ENCODE measurements around the gene ZNF790.
"Not testable (repeated sequence)": the region's sequence is repeated elsewhere in the genome, so short reads cannot be mapped to it uniquely, and the experiment has no call there.

The ZNF790 gene

DNA sequence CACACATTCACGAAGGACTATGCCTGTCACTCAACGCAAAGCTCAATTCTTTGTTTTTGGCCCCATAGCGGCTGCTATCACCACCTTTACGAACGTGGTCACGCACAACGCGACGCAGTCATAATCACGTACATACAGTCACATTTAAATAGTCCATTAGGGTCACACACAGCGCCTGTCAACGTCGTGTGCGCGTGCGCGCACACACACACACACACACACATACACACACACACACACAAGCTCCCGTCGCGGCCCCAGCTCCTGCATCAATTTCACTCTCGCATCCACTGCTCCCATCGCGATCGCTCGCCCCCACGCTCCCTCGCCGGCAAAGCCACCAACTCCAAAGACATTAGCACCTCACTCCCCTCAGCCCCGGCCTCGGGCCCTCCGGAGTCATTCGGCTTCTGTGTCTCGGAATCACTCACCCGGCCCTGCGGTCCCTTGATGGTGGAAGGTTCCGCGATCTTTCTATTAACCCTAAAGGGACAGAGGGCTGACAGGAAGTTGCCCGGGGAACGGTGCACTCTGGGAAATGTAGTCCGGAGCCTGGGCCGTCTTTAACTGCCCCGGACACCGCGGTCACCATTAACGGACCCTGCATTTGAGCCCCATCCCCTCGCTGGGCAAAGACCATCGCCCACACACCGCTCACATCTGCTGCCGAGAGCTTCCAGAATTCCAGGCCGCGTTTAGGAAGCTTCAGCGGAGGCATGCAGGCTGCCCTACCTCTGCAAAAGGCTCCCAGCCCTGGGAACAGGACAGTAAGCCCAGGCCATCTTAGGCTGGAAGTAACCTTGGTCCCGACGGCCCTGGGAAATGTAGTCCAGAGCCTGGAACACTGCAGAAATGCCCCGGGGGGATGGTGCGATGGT is at the start of gene ZNF790:
ZNF790 (minus strand) TSS at position 482 of the 878 bp plus-strand sequence. CDS start 12,768 bp downstream, outside the sequence.
- DNase-seq, result peak; percentile 84 to 89

DNA sequence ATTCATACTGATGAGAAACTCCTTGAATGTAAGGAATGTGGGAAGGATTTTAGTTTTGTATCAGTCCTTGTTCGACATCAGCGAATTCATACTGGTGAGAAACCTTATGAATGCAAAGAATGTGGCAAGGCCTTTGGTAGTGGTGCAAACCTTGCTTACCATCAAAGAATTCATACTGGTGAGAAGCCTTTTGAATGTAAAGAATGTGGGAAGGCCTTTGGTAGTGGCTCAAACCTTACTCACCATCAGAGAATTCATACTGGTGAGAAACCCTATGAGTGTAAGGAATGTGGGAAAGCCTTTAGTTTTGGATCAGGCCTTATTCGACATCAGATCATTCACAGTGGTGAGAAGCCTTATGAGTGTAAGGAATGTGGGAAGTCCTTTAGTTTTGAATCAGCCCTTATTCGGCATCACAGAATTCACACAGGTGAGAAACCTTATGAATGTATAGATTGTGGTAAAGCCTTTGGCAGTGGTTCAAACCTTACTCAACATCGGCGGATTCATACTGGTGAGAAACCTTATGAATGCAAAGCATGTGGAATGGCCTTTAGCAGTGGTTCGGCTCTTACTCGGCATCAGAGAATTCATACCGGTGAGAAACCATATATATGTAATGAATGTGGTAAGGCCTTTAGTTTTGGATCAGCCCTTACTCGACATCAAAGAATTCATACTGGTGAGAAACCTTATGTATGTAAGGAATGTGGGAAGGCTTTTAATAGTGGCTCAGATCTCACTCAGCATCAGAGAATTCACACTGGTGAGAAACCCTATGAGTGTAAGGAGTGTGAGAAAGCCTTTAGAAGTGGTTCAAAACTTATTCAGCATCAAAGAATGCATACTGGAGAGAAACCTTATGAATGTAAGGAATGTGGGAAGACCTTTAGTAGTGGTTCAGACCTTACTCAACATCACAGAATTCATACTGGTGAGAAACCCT is 39.1 kb upstream of the ZNF790 start:
- no peak for DNase-seq

DNA sequence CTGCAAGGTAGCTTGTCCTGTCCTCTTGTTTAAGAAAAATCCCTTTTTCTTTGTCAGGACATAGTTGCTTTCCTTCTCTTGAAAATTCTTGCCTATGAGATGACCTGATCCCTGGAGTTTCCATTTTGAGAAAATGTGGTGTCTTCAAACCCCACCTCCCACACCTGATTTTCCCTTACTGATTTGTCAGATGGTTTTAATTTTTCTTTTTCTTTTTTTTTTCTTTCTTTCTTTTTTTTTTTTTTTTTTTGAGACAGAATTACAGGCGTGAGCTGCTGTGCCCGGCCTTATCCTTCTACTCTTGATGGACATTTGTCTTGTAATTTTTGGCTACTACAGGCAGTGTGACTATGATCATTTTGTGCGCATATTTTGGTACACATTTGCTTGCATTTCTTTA is 13.7 kb upstream of the ZNF790 start:
- DNase-seq, result no peak

DNA sequence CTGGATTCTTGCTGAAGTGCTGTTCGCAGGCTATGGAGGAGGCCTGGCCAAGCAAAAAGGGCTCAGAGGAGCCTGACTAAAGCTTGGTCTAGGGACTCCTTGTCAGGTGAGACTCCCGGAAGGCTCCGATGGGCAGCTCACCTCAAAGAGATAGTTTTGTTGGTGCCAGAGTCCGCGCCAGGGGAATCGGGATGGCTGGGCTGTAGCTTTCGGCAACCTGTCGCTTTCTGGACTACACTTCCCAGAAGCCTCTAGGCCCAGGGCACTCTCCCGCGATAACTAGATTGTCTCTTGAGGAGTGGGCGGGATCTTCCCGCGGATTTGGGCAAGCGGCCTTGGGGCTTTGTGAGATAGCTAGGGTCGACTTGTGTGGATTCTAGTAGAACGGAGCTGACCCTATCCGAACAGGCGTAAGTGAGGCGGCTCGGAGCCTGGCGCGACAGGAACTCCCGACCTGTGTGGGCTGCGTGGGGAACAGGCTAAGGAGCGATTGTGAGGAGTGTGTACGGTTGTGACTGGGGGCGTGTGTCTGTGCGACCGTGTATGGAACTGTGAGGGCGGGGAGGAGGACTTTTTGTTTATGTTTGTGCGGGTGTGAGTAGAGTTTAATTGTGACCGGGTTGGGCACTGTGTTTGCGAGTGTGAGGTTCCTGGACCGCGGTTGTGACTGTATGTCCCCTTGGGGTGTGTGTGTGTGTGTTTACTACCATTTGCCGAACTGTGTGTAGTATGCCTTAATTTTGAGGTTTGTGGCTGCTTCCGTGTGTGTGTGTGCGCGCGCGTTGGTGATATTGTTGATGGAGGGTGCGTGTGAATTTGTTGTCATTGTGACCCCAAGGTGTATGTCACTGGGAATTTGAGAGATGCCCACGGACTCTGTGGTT is 12.6 kb upstream of the ZNF790 start, which contains the start of gene ZNF345:
ZNF345 (plus strand) TSS at position 318 of the 884 bp plus-strand sequence. CDS start 25,955 bp downstream, outside the sequence.
- DNase-seq, result peak; percentile 98

DNA sequence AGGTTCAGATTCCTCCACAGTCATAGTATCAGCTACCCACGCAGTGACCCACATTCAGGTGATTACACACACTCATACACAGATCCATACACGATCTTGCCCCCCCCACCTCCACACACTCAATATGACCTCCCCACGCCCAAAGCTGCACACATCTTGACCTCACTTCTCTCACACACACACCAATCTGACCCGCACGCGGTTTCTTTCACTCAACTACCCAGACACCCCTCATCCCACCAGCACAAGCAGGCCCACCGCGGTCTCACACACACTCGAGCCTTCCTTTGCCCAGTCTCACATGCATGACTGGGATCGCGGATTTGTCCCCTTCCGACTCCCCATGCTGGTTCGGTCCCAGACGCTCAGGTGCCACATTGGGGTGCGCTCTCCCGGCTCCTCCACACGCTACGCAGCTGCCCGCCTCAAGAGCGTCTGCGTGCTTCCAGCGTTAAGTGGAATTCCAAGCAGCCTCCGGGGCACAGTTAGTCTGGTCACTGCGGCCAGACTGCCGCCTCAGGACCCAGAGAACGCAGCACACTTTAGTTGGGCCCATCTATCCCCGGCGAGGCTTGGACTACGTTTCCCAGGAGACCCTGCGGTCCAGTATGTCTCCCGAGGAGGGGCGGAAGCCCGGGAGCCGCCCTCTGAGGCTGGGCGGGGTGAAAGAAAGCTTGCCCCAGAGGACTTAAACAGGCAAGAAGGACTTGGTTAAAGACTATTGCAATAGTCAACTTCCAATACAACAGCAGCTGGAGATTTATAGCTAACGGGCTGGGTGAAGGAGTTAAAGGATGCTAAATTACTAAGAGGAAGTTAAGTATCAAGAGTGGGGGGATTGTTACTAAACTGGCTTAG is 11.7 kb upstream of the ZNF790 start:
- DNase-seq, result peak; percentile 79 to 87

DNA sequence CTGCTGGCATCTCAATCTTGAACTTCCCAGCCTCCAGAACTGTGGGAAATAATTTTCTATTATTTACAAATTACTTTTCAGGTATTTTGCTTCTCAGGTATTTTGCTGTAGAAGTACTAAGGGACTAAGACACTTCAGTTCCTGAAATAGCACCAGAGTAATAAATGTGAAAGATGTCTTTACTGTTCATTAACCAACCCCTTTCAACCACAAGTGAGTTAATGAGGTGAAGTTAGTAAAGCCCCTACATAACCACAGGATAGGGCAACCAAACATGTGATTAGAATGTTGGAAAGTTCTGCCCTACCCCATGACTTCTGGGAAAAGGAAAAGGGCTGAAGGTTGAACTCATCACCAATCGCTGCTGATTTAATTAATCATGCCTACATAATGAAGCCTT is 9.8 kb upstream of the ZNF790 start:
- DNase-seq, result no peak

DNA sequence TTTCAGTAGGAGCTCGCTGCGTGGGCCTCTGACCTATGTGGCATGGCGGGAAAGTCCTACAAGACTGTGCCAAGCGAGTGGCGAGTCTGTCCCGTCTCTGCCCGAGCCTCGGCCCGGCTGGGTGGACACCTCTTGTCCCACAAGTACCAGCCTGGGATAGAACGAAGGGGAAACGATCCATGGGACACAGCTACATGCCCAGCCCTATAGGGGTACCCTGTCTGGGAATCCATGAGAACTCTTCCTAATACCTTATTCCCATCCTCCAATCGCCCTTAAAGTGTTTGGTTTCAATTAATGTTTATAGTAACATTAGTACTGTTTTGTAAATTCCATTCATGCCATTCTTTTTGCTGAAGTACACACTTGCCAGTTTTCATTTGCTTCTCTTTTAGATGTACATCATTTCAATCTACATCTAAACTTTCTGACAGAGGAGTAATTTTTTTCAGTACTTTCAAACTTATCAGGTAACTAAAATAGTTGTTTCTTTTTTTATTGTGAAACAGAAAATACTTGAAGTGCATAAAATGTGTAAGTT is 667 bp upstream of the ZNF790 start:
- no peak for DNase-seq

DNA sequence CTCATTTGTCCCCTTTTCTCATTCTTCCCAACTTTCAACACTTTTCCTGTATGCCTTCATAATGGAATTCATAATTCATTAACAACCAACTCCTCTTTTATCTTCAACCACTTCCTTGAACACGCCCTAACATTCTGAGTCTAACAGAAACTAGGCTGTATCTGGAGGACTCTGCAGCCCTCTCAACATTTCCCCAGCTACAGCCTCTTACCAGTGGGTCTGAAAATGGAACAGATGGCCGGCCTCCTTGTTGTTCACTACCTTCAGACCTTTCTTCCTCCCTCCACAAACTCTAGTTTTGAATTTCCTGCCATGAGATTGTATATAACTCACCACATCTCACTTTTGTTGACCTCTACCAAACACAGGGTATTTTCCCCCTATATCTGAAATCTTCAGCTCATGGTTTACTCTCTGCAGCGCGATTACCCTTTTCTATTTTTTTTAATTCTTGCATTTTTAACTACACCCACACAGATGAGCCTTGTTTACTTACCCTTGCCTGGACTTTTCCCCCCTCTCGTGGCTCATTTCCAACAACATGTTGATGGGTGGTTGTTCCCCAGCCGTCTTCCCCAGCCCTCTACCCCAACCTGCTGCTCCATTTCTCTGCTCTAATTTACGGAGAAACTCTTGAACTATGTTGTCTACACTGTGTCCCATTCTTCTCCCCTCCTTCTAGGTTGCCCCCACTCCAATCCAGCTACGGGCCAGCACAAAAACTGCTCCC is 846 bp downstream of the ZNF790 start:
- DNase-seq, result no peak

DNA sequence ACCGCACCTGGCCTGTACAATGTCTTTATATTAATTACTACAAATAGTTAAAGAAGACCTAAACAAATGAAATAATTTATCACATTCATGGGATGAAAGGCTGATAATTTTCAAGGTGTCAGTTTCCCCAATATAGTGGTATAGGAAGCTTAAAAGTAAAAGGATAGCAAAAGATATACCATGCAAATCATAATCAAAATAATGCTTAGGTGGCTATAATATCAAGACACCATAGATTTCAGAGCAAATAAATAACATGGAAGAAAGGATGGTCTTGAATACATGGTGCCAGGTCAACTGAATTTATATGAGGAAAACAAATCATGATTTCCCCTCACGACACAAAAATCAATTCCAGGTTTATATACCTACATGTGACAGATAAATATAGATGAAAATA is 4.8 kb downstream of the ZNF790 start:
- DNase-seq, result no peak

DNA sequence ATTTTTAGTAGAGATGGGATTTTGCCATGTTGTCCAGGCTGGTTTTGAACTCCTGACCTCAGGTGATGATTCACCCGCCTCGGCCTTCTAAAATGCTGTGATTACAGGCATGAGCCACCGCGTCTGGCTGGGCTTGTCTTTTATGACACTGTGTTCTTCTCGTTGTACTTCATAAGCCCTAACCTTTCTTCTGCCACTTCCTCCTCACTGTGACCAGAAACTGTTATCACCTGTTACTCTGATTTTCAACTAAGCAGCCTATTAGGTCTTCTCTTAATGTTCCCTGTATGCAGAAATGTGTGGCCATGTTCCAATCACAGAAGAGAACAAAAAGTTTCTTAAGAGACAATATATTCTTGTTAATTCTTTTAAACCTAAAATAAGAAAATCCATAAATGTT is 16.4 kb downstream of the ZNF790 start:
- DNase-seq, result no peak

DNA sequence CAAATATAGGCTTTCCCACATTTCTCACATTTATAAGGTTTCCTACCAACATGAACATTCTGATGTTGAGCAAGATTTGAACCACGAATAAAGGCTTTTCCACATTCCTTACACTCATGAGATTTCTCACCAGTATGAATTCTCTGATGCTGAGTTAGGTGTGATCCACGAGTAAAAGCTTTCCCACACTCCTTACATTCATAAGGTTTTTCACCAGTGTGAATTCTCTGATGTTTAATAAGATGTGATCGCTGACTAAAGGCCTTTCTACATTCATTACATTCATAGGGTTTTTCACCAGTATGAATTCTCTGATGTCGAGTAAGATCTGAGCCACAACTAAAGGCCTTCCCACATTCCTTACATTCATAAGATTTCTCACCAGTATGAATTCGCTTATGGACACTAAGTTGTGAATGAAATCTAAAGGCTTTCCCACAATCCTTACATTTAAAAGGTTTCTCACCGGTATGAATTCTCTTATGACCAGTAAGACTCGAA is 19.0 kb downstream of the ZNF790 start:
- no peak for DNase-seq

DNA sequence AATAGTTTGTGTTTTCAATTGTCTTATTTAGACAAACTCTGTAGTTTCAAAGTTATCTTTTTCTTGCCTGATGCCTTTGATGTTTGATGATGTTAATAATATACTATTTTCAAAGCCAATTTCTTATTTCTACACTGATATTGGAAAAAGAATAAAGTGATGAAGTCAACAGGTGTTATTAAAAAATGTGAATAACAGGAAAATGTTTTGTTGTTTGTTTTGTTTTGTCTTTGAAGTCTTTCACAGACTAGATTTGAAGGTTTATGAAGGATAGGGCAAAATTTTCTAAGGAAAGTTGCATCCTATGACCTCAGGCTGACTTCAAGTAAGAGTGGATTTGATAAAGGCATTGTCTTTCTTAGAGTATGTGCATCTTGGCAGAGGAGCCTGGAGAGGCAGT is 31.2 kb downstream of the ZNF790 start:
- DNase-seq, result no peak

DNA sequence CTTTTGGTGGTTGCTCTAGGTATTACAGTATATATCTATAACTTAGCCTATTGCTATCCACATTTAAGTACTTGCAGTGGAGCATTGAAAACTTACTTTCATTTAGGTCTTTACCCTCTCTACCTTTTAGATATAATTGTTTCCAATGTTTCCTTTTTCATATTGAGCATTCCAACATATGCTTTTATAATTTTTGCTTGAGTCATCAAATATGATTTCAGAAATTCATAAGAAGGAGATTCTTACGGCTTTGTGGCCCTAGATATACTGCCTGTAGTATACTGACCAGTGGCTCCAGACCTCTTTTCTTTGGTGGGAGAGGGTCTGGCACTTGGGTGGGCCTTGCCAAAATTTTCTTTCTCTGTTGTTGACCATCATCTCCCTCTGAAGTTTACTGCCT is 32.8 kb downstream of the ZNF790 start:
- no peak for DNase-seq

DNA sequence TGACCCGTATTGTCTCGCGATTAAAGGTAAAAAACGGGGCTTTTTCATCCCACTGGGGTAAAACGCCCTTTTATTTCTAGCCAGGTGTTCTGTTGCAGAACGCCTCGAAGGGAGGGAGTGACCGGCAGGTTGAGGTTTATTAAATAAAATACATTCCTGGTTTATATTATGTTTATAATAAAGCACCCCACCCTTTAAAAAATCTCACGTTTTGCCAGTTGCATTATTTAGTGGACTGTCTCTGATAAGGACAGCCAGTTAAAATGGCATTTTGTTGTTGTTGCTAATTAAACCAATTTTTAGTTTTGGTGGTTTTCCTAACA is 40.4 kb downstream of the ZNF790 start:
- DNase-seq, result no peak

DNA sequence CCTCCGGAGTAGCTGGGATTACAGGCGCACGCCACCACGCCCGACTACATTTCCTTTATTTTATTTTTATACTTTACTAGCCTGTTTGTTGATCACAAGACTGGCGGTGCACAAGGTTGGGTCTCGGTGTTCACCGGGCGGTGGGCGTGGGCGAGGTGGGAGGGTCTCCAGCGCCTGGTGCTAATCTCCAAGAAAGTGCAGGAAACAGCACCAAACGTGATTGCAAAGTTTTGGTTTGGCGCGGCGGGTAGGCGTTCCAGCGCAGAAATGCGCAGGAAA is 41.5 kb downstream of the ZNF790 start:
- no peak for DNase-seq

DNA sequence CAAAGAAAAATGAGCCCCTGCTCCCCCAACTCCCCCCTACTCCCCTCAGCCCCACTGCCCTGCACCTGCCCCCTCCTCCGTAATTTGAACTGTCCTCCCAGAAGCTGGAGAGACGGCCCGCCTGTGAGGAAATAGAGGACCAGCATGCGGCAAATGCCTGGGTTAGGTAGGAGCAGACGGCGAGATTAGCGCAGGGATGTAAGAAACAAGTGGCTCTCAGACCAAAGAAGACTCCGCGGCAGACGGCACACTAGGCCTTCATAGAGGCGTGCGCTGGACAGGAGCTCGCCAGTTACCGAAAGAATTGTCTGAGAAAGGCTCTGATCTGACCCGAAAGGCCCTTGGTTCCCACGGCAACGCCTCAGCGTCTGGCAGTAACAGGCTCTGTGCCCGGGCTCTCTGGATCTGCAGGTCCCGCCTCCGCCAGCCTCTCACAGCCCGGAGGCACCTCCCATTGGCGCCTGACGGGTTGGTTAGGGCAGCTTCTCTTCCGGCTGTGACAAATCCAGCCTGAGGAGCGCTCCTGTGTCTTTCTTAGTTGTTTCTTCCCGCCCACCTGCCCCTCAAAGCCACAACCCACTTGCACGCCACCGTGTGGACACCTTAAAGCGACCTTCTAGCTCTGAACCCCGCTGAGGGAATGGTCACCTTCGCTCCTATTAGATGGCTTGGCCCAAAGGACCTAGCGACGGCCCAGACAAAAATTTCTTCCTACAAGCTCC is 46.6 kb downstream of the ZNF790 start:
- DNase-seq, result not testable (repeated sequence)

DNA sequence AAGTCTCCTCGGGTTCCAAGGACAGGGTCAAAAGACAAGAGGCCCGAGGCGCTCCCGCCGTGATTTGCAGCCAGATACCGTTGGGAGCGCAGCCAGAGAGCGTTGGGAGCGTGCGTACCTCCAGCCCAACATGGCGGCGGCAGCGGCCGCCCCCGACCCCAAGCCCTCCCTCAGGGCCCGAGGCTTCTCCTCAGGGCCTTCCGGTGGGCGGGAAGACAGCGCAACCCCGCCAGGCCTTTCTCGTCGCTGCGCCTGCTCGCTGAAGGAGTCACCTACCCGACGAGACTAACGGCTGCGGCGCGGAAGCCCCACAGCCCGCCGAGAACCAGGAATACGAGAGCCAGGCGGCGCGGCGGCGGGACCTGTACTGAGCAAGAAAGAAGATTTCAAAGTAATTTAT is 62.4 kb downstream of the ZNF790 start:
- DNase-seq, result no peak

DNA sequence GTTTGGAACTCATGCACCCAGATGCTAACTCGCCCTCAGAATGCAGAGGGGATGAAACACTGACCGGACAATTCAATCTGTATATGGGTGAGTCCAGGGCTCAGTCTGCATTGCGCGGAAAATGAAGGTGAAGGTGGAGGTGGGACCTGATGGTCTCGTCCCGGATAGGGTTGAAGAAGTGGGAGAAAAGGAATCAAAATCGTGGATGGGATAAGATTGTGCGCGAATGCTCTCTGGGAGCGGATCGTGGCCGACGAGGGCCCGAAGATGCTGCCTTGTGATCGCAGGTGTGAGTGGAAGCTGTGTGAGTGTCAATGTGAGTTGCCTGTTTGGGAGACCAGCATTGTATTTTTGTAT is 65.0 kb downstream of the ZNF790 start:
- DNase-seq, result no peak

DNA sequence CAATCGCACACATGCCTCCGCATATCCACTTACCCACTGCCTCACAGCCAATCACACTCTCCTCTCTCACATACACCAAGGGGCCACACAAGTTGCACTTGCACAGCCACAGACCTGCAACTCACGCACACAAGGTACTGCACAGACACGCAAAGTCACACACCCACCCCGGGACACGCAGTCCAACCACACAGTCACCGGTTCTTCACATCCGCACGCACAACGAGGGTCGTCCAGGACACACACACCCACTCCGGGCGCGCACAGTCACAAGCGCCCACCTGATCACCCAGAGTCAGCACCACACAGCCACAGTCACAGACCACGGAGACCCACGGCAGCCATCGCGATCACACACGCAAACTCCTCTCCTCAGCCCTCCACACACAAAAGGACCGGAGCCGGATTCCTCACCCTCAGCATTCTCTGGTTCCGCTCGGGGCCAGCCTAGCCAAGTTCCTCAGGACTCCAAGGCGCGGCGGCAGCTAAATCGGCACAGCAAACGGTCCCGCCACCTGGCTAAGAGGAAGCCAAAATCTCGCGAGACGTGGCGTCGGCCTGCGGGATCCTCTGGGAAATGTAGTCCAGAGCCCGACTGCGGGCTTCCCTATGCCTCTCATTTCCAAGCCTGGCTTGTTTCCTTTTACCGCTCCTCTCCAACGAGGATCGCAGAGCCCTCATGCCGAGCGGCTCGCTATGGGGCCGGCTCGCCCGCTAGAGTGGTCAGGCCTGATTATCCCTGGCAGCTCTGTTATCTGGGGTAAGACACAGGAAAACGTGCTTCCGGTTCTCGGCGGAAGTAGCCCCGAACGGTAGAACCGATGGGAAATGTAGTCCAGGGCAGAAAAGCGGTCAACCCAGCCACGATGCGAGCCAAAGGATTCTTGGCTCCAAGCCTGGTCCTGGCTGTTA is 65.6 kb downstream of the ZNF790 start, which contains the start of gene ZNF850:
ZNF850 (minus strand) TSS at position 497 of the 912 bp plus-strand sequence. CDS start 10,201 bp downstream, outside the sequence.
- peak; percentile 87 to 92 for DNase-seq

Data from Kasumi-1 (cell line).